ENCODE data around the gene ZNF586.
"Not testable (repeated sequence)": the region's sequence is repeated elsewhere in the genome, so short reads cannot be mapped to it uniquely, and the experiment has no call there.

ZNF586 gene
- 59.7 reads per million, percentile 72 among the genes with 10 or more reads in this experiment for total RNA-seq

- DNase-seq = peak; percentile 83
Measured at GRCh38 chr19:57769345-57770131, at the start of gene ZNF586. ZNF586 (plus strand) TSS chr19:57769676; CDS start chr19:57769843, 167 bp downstream.

DNA sequence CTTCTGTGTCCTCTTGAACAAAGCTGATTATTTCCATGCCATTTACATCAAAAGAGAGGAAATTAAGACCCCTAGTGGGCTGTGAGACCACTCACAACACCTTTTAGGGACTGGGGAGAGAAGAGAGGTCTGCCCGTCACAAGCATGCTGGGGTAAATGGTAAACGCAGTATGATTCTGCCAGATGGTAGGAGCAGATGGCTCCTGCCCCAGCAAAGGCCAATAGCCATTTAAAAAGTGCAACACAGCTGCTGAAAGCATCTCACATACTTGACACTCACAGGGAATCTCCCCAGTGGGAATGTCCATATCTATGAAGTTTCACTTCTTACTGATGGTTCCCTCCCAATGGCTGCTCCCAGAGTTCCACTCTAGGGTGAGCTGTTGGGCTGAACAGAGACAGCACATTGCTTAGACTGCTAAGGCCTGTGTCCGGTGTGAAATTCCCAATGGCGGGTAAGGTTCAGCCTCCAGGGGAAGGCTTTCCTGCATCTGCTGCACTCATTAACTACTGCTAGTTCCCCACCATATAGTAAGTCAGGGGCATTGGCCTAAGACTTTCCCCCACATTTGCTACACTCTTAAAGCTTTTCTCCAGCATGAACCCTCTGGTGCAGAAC is 49.5 kb upstream of the ZNF586 start:
- no peak for DNase-seq

- DNase-seq = no peak
Measured at GRCh38 chr19:57720878-57721277, 48.6 kb upstream of the ZNF586 start.

GRCh38 chr19:57738320-57738719 is 31.2 kb upstream of the ZNF586 start:
- not testable (repeated sequence) for DNase-seq

GRCh38 chr19:57738770-57739169 is 30.7 kb upstream of the ZNF586 start:
- not testable (repeated sequence) for DNase-seq

DNA sequence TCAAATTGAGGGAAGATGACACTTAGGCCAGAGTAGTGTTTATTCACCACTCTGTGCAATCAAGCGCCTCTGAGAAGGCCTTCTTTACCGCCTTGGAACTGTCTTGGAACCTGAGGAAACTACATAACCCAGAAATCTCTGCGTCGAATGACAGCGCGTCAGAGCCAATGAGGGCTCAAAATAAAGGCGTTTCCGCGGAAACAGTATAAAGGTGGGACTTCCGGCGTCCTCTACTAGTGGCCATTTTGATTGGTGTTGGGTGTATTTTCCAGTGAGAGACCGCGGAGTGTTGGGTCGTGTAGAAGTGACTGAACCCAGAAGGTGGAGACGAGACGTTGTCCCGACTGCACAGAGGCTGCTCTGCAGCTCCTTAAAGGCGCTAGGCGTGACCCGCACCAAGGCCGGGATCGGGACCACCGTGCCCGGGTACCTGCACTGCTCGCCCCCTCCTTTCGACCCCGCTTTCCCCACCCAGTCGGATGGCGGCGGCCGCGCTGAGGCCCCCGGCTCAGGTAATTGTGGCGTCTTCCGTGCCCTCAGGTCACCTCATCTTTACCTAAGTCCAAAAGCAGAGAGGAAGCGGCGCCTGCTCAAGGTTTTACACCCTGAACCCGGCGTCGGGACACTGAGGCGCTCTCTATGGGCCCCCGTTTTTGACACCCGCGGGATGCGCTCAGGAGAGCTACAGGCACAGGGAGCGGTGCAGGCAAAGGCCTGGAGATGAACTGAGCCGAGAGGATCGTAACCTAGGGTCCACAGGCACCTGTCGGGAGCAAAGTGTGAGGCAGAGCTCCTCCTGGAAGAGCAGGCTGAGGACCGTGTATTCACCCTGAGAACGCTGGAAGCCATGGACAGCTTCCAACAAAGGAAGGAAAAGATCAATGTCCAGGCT is 22.6 kb upstream of the ZNF586 start, which contains the start of gene ZNF776:
Gene ZNF776, plus strand, starts transcription at position 236 of the 892 bp plus-strand sequence. Its CDS starts 244 bp downstream, at position 480.
- DNase-seq = peak; percentile 72

- DNase-seq = no peak
Measured at GRCh38 chr19:57747472-57747807, 22.0 kb upstream of the ZNF586 start.

DNA sequence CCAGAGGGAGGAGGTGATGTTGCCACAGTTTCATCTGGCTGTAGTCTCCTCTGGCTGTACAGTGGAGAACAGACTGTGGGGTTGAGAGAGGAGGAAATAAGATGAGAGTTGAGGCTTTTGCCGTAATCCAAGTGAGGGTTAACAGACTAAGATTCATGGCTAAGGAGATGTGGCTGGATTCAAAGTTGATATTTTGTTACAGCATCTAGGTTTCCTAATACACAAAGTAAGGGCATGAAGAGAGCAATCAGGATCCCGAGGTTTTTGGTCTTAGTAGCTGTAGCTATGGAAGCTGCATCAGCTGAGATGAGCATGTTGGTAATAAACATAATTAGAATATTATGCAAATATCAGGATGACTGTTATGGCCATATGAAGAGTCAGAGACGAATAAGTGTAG is 21.4 kb upstream of the ZNF586 start:
- no peak for DNase-seq

DNA sequence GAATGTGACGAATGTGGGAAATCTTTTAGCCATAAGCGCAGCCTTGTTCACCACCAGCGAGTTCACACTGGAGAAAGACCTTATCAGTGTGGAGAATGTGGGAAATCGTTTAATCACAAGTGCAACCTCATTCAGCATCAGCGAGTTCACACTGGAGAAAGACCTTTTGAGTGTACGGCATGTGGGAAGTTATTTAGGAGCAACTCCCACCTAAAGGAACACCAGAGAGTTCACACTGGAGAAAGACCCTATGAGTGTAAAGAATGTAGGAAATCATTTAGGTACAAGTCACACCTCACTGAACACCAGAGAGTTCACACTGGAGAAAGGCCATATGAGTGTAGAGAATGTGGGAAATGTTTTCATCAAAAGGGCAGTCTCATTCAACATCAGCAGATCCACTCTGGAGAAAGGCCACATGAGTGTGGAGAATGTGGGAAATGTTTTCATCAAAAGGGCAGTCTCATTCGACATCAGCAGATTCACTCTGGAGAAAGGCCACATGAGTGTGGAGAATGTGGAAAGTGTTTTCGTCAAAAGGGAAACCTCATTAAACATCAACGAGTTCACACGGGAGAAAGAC is 15.3 kb upstream of the ZNF586 start:
- DNase-seq = no peak

GRCh38 chr19:57755031-57755430 is 14.4 kb upstream of the ZNF586 start:
- DNase-seq = no peak

DNA sequence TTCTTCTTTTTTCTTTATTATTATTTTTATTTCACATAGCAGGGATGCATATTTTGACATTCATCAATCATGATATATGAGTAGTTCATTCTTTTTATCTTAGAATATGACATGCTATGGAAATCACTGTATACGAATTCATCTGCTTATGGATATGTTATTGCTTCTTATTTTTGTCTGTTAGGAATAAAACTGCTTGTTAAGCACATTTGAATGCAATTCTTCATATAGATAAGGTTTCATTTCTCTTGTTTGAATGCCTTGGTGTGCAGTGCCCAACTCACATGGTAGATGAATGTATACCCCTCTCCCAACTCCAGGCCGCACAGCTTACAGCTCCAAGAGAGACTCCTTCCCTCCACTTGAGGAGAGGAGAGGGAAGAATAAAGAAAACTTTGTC is 11.5 kb upstream of the ZNF586 start:
- DNase-seq = no peak

GRCh38 chr19:57759096-57759495 is 10.4 kb upstream of the ZNF586 start:
- DNase-seq = no peak

- no peak for DNase-seq
Measured at GRCh38 chr19:57771417-57771816, 1.9 kb downstream of the ZNF586 start.

DNA sequence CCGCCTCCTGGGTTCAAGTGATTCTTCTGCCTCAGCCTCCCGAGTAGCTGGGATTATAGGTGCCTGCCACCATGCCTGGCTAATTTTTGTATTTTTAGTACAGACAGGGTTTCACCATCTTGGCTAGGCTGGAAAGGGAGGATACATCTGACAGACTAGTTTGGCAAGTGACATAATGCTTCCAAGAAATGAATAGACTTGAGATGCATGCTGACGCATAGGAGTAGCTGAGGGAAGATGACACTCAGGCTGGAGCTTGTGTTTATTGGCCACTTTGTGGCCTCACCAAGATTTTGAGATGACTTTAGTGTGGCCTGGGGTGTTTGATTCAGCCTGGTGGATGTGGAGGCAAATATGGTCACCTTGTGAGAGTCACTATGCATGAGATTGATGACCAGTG is 4.0 kb downstream of the ZNF586 start:
- no peak for DNase-seq

DNA sequence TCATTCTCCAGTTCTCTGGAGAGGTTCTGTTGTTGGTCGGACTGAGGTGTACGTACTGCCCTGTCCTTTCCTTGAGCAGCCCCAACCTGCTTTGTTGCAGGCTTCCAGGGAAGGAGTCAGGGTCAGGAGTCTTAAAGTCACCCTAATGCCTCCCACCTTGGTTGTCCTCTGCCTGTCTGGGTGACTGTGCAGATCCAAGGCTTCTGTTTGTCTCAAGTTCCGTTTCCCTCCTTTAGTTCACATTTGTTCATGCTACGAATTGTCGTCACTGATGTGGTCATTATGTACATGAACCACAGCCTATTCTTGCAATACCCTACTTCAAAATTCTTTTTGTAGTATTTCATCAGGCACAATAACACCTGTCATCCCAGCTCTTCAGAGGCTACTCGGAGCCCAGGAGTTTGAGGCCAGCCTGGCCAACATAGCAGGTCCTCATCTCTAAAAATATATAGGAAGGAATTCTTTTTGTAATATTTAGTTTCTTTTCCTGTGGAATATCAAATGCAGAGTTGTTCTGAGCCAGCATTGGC is 7.4 kb downstream of the ZNF586 start:
- no peak for DNase-seq

DNA sequence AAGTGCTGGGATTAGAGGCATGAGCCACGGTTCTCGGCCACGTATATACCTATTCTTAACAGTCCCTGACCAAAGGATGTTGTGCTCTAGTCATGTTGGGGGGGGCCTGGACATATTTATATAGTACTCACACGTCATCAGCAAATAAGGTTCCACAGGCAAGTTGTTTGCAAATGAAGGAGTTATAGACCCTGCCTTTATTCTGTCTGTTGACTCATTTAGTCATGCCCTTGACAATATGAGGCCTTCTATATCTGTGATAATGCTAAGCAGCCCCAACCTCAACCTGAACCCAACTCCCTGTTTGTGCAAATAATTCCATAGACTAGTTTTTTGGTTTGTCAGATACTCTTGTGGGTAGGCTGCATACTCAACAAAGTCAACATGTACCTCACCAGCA is 8.9 kb downstream of the ZNF586 start:
- DNase-seq = no peak

DNA sequence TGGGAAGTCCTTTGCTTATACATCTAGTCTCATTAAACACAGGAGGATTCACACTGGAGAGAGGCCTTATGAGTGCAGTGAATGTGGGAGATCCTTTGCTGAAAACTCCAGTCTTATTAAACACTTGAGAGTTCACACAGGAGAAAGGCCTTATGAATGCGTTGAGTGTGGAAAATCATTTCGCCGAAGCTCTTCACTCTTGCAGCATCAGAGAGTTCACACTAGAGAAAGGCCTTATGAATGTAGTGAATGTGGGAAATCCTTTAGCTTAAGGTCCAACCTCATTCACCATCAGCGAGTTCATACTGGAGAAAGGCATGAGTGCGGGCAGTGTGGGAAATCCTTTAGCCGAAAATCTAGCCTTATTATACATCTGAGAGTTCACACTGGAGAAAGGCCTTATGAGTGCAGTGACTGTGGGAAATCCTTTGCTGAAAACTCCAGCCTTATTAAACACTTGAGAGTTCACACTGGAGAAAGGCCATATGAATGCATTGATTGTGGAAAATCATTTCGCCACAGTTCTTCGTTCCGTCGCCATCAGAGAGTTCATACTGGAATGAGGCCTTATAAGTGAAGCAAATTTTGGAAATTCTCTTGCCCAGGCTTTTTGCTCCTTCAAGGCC is 9.9 kb downstream of the ZNF586 start:
- no peak for DNase-seq

DNA sequence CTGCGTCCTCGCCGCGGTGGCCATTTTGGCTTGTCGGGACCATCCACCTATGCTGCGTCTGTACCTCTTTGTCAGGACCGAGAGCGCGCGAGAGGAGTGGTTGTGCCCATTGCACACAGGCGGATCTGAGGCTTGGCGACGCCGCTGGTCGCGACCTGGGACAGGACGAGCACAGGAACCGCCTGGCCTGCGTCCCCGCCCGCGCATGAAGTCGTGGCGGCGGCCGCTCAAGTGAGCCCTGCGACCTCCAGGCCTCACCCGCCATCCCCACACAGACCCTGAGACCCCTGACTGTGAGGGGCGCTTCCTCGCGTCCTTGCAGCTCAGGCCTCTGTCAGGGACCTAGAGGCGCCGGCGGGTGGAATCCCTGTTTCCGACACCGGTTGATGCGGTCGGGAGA is 16.8 kb downstream of the ZNF586 start:
- DNase-seq = no peak

DNA sequence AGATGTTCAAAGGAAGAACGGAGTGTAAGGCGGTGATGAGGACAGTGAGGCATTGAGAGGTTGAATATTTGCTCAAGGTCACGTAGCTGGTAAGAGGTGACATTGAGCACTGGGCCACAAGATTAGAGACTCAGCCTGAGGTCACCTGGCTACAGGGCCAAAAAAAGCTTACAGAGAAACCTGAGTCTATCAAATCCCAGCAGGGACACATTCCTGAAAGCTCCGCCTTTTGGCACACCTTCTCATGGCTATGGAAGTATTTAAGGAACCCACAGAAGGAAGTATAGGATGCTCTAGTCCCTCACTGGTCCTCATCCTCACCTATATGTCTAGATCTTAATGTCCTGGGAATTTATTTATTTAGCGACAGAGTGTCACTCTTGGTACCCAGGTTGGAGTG is 17.4 kb downstream of the ZNF586 start:
- DNase-seq = no peak

DNA sequence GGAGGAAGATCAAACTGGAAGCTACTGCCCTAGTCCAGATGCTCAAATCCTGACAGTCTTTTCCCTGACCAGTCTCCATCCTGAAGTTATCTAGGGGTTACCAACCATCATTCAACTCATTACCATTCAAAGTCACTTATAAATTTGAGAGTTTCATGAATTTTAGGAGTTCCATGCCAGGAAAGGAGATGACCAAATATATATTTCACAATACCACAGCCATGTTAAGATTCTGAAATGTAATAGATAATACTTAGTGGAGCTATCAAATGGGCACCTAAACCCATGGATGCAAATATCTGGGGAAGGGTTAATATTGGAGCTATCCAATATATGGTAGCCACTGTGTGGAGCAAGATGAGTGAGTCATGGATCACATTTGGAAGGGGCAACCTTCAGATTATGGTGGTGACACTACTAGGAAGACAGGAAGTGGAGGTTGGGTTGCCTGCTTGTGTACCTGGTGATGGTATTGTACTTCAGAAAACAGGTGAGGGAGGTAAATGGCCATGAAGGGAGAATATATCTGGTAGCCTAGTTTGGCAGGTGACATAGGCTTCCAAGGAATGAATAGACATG is 18.7 kb downstream of the ZNF586 start:
- DNase-seq = no peak

- no peak for DNase-seq
Measured at GRCh38 chr19:57789288-57789687, 19.8 kb downstream of the ZNF586 start.

DNA sequence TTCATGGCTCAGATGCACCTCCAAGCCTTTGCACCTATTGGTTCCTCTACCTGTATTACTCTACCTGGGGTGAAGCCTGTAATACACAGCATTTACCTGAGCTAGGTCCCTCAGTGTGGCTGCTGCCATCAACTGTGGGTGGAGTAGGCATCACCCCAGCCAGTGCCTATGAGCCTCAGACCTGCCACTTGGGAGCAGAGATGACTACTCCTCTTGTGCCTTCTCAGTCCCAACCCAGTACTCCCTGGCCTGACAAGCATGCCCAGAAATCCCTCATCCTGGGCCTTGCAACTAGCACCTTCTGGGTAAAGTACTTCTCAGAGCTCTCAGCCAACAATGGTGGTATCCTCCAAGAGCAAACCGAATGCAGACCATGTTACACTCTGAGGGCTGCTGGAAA is 27.1 kb downstream of the ZNF586 start:
- not testable (repeated sequence) for DNase-seq

Data from effector CD4-positive, alpha-beta T cell (primary cell).